Spleen (tissue), 11 donors: ENCODE results near the gene HIVEP1. TPM values are rescaled to one million over a fixed set of nuclear protein-coding genes. Genes with fewer than 3 reads are reported as not detected.

Experiments used
- DNase-seq: peaks from one replicate; pipeline ENCODE4 v3.0.0-alpha.2; 2020
- H3K27ac ChIP-seq, 8 donors: fragments of 200-600 bp; sonication (generic) in 7 of 8; 1 replicate in 4 of 8; 2 replicates in 4 of 8; pipeline versions ENCODE4 v1.5.0 to v1.8.0; 2016 to 2021; ENCODE audit warnings: inconsistent platforms in 4 of 8, mild to moderate bottlenecking in 4 of 8, moderate library complexity in 1 of 8
- H3K27me3 ChIP-seq, 7 donors: fragments of 200-600 bp; sonication (generic) in 6 of 7; replicated peaks in 1 of 7; 1 replicate in 4 of 7; 2 replicates in 3 of 7; pipeline versions ENCODE4 v1.5.0 to v1.8.0; 2016 to 2021; ENCODE audit warnings: inconsistent platforms in 3 of 7, mild to moderate bottlenecking in 1 of 7
- H3K36me3 ChIP-seq, 6 donors: fragments of 200-600 bp; sonication (generic) in 5 of 6; 1 replicate in 4 of 6; 2 replicates in 2 of 6; pipeline versions ENCODE4 v1.5.0 to v1.8.0; 2016 to 2021; ENCODE audit warnings: inconsistent platforms in 2 of 6
- H3K4me1 ChIP-seq, 6 donors: fragments of 200-600 bp; sonication (generic) in 5 of 6; 1 replicate in 3 of 6; 2 replicates in 3 of 6; pipeline versions ENCODE4 v1.5.0 to v1.8.0; 2016 to 2021; ENCODE audit warnings: inconsistent platforms in 3 of 6
- H3K4me3 ChIP-seq, 8 donors: fragments of 200-600 bp; sonication (generic) in 7 of 8; 1 replicate in 4 of 8; 2 replicates in 4 of 8; pipeline versions ENCODE4 v1.5.0 to v1.8.0; 2016 to 2021; ENCODE audit warnings: inconsistent platforms in 4 of 8, mild to moderate bottlenecking in 4 of 8, moderate library complexity in 2 of 8
- H3K9me3 ChIP-seq, 8 donors: fragments of 200-600 bp; sonication (generic) in 7 of 8; 1 replicate in 4 of 8; 2 replicates in 4 of 8; pipeline versions ENCODE4 v1.5.0 to v1.8.0; 2016 to 2021; ENCODE audit warnings: inconsistent platforms in 4 of 8
- CTCF ChIP-seq, 11 experiments: fragments of 200-600 bp in 7 of 11; fragments of 450-650 bp in 4 of 11; sonication (generic) in 4 of 11; IDR thresholded peaks in 8 of 11; conservative IDR thresholded peaks in 3 of 11; 1 replicate in 7 of 11; 2 replicates in 4 of 11; pipeline versions ENCODE4 v1.4.0 to v1.8.0; 2016 to 2021; ENCODE audit warnings: antibody characterized with exemption in 11 of 11, inconsistent platforms in 4 of 11, mild to moderate bottlenecking in 1 of 11
- POLR2A ChIP-seq, 3 donors: fragments of 450-650 bp; IDR thresholded peaks; one replicate each; pipeline ENCODE4 v1.5.1; 2017; ENCODE audit warnings: antibody characterized with exemption in 3 of 3, mild to moderate bottlenecking in 1 of 3
- POLR2AphosphoS5 ChIP-seq, 3 donors: sonication (generic); formaldehyde crosslinking; IDR thresholded peaks; one replicate each; pipeline ENCODE4 v1.5.1; 2017; ENCODE audit warnings: antibody characterized with exemption in 3 of 3
- whole genome bisulfite sequencing, 5 donors: extraction: QIAGEN DNeasy Blood & Tissue Kit in 3 of 5; methylation state at CpG; one replicate each; pipeline versions ENCODE4 v1.1.5 to v1.1.7; 2013 to 2018; 5-methylcytosine and 5-hydroxymethylcytosine counted together
- intact Hi-C: fragments of 100-400 bp; cut with DNase I; formaldehyde crosslinking; loops from one replicate; pipeline ENCODE4 v1.15.0; 2023; ENCODE audit warnings: low total_unique reads
- polyA plus RNA-seq, 3 donors: library from polyadenylated mRNA; stranded (reverse); fragments of 200-250 nt; gene quantifications; one replicate each; pipeline ENCODE4 v1.2.1, GENCODE V29; 2013
- total RNA-seq, 7 donors: library from RNA; depleted of rRNA in 3 of 7; stranded (reverse); fragments of >200 nt in 3 of 7; fragmentation: NEBNext Ultra II Directional in 4 of 7; extraction: Animal tissue kit (Norgen Biotek cat#: 25700) in 4 of 7; gene quantifications; one replicate each; pipeline versions ENCODE4 v1.1.0 to v1.2.1, GENCODE V29; 2016 to 2021
- donor health status: healthy with polysubstance abuse.
- donor health status: DM: no; HTN: no; CAD: no; lungs with moderate emphysema.
- donor health status: DM: no; HTN: no; CAD: no.
- donor health status: Bipolar disorder and iron deficiency.
- donor health status: healthy.
- donor health status: DM: no; HTN: no; CAD: no.
- donor health status: DM: yes; HTN: yes; CAD: no.

The HIVEP1 gene
- total and polyA plus RNA-seq, 10 donors: 2.8 to 64.1 (median 39.7) TPM

GRCh38 chr6:12200015-12200564 is 188.0 kb downstream of the HIVEP1 start:
- intact Hi-C loops: no loop called here
- DNase-seq: no peak
- H3K9me3 ChIP-seq: no peaks in the 10 kb centered on the region
- no peaks in the 10 kb centered on the region for H3K27me3 ChIP-seq
- no peak for TF ChIP-seq CTCF (IDR thresholded peaks at IDR 0.05 in 8 of 11, conservative IDR thresholded peaks at IDR 0.05 in 3 of 11)
- no peak for TF ChIP-seq POLR2AphosphoS5 (IDR thresholded peaks at IDR 0.05)
- no peak for TF ChIP-seq POLR2A (IDR thresholded peaks at IDR 0.05)
- no peaks in the 10 kb centered on the region for H3K4me1 ChIP-seq
- H3K36me3 ChIP-seq: no peaks in the 10 kb centered on the region
- WGBS, 5 donors: 93 to 97% (median 96%) methylated on average over 3 of the region's 3 CpGs
- no peak overlapping the region for H3K4me3 ChIP-seq
- no peak overlapping the region for H3K27ac ChIP-seq

GRCh38 chr6:12200761-12201160 is 188.6 kb downstream of the HIVEP1 start:
- 0 to 96% (median 38%) methylated on average over 1 of the region's 1 CpG for WGBS, 5 donors
- H3K27me3 ChIP-seq: no peaks in the 10 kb centered on the region
- intact Hi-C loops: no loop called here
- no peak for DNase-seq
- no peak overlapping the region for H3K4me3 ChIP-seq
- no peaks in the 10 kb centered on the region for H3K4me1 ChIP-seq
- H3K9me3 ChIP-seq: no peaks in the 10 kb centered on the region
- H3K36me3 ChIP-seq: no peaks in the 10 kb centered on the region
- TF ChIP-seq POLR2AphosphoS5 (IDR thresholded peaks at IDR 0.05) (no peak), CTCF (IDR thresholded peaks at IDR 0.05 in 8 of 11, conservative IDR thresholded peaks at IDR 0.05 in 3 of 11) (no peak), POLR2A (IDR thresholded peaks at IDR 0.05) (no peak)
- H3K27ac ChIP-seq: no peak overlapping the region

GRCh38 chr6:12203001-12203400 is 190.9 kb downstream of the HIVEP1 start:
- intact Hi-C loops: no loop called here
- no peaks in the 10 kb centered on the region for H3K9me3 ChIP-seq
- no peak overlapping the region for H3K4me3 ChIP-seq
- H3K36me3 ChIP-seq: no peaks in the 10 kb centered on the region
- TF ChIP-seq POLR2A (IDR thresholded peaks at IDR 0.05) (no peak), CTCF (IDR thresholded peaks at IDR 0.05 in 8 of 11, conservative IDR thresholded peaks at IDR 0.05 in 3 of 11) (no peak), POLR2AphosphoS5 (IDR thresholded peaks at IDR 0.05) (no peak)
- peaks cover 0 to 4% (median 0%) of the 10 kb centered on the region in 6 donors for H3K4me1 ChIP-seq
- no peaks in the 10 kb centered on the region for H3K27me3 ChIP-seq
- WGBS, 5 donors: 80 to 91% (median 87%) methylated on average over 6 of the region's 6 CpGs
- no peak overlapping the region for H3K27ac ChIP-seq
- DNase-seq: no peak

- peak in 2 of 3 donors; percentile 17 to 82 for TF ChIP-seq POLR2AphosphoS5 (IDR thresholded peaks at IDR 0.05)
- no peak for TF ChIP-seq POLR2A (IDR thresholded peaks at IDR 0.05)
- peak in 1 of 11 experiments; percentile 8 for TF ChIP-seq CTCF (IDR thresholded peaks at IDR 0.05 in 8 of 11, conservative IDR thresholded peaks at IDR 0.05 in 3 of 11)
- peak overlapping the region in 7 of 8 donors; percentile 27 to 85 (median 70) for H3K27ac ChIP-seq
- no peaks in the 10 kb centered on the region for H3K27me3 ChIP-seq
- WGBS, 5 donors: 42 to 65% (median 50%) methylated on average over 8 of the region's 8 CpGs
- intact Hi-C loops: no loop called here
- H3K4me3 ChIP-seq: peak overlapping the region in 1 of 8 donors; percentile 46
- H3K4me1 ChIP-seq: peaks cover 0 to 12% (median 0%) of the 10 kb centered on the region in 6 donors
- H3K9me3 ChIP-seq: no peaks in the 10 kb centered on the region
- H3K36me3 ChIP-seq: no peaks in the 10 kb centered on the region
- peak; percentile 86 for DNase-seq
Measured at GRCh38 chr6:12208190-12208589, 196.1 kb downstream of the HIVEP1 start.
